Muscle of back (tissue), 11 donors: ENCODE results near the gene CES3. TPM values are rescaled to one million over a fixed set of nuclear protein-coding genes. Genes with fewer than 3 reads are reported as not detected.

ENCODE experiments used
- DNase-seq, 3 donors: peaks; one replicate each; pipeline versions ENCODE4 v3.0.0 to v3.0.0-alpha.2; 2013
- polyA plus RNA-seq, 10 donors: library from polyadenylated mRNA; unstranded; fragments of 120-200 nt; gene quantifications; one replicate each; pipeline ENCODE4 v1.2.1, GENCODE V29; 2013; ENCODE audit not compliant: insufficient read length in 10 of 10

The CES3 gene
- polyA plus RNA-seq, 10 donors, result 0.13 to 0.42 (median 0.30) TPM

- DNase-seq, result no peak
Measured at GRCh38 chr16:66926171-66926947, 34.7 kb upstream of the CES3 start.

GRCh38 chr16:66926961-66927436 is 34.1 kb upstream of the CES3 start:
- peak in 1 of 3 donors; percentile 27 for DNase-seq

GRCh38 chr16:66927918-66928649 is 33.0 kb upstream of the CES3 start:
- peak; percentile 32 to 37 (median 36) for DNase-seq

- DNase-seq, result no peak
Measured at GRCh38 chr16:66928702-66929388, 32.2 kb upstream of the CES3 start.

GRCh38 chr16:66930189-66930588 is 30.9 kb upstream of the CES3 start:
- DNase-seq, result no peak

- no peak for DNase-seq
Measured at GRCh38 chr16:66931665-66932064, 29.4 kb upstream of the CES3 start.

- no peak for DNase-seq
Measured at GRCh38 chr16:66932076-66932475, 29.0 kb upstream of the CES3 start.

GRCh38 chr16:66933776-66934137 is 27.3 kb upstream of the CES3 start:
- DNase-seq, result no peak

- DNase-seq, result peak; percentile 83 to 98 (median 96)
Measured at GRCh38 chr16:66934138-66934838, 26.8 kb upstream of the CES3 start, which contains the start of gene CIAO2B. CIAO2B (minus strand) TSS chr16:66934402; CDS start chr16:66934364, 38 bp downstream.

GRCh38 chr16:66934839-66935313 is 26.2 kb upstream of the CES3 start:
- DNase-seq, result peak in 1 of 3 donors; percentile 41

- DNase-seq, result peak in 1 of 3 donors; percentile 41
Measured at GRCh38 chr16:66935314-66936011, 25.6 kb upstream of the CES3 start, which contains the start of gene CES2. CES2 (plus strand) TSS chr16:66935516; CDS start chr16:66935636, 120 bp downstream.

- DNase-seq, result no peak
Measured at GRCh38 chr16:66936462-66936861, 24.6 kb upstream of the CES3 start.

GRCh38 chr16:66936889-66937554 is 24.0 kb upstream of the CES3 start:
- DNase-seq, result no peak

GRCh38 chr16:66937725-66938337 is 23.2 kb upstream of the CES3 start:
- no peak for DNase-seq

GRCh38 chr16:66939366-66939765 is 21.7 kb upstream of the CES3 start:
- DNase-seq, result no peak

GRCh38 chr16:66940236-66940635 is 20.8 kb upstream of the CES3 start:
- no peak for DNase-seq

GRCh38 chr16:66942981-66943380 is 18.1 kb upstream of the CES3 start:
- no peak for DNase-seq

- DNase-seq, result no peak
Measured at GRCh38 chr16:66943426-66944053, 17.5 kb upstream of the CES3 start.

GRCh38 chr16:66944054-66944441 is 17.0 kb upstream of the CES3 start:
- no peak for DNase-seq
